GM21381 (cell line): ENCODE results near the gene PTGIS.
A peak's percentile ranks its signal among the peaks of the same experiment; 100 is the strongest.
"Not testable (repeated sequence)": the region's sequence is repeated elsewhere in the genome, so short reads cannot be mapped to it uniquely, and the experiment has no call there.

Experiments
- ATAC-seq: cut with Tn5 transposase; IDR thresholded peaks from one replicate; pipeline ENCODE4 v1.9.1; 2021; ENCODE audit warnings: mild to moderate bottlenecking, moderate library complexity; ENCODE audit not compliant: unreplicated experiment

Gene PTGIS

DNA sequence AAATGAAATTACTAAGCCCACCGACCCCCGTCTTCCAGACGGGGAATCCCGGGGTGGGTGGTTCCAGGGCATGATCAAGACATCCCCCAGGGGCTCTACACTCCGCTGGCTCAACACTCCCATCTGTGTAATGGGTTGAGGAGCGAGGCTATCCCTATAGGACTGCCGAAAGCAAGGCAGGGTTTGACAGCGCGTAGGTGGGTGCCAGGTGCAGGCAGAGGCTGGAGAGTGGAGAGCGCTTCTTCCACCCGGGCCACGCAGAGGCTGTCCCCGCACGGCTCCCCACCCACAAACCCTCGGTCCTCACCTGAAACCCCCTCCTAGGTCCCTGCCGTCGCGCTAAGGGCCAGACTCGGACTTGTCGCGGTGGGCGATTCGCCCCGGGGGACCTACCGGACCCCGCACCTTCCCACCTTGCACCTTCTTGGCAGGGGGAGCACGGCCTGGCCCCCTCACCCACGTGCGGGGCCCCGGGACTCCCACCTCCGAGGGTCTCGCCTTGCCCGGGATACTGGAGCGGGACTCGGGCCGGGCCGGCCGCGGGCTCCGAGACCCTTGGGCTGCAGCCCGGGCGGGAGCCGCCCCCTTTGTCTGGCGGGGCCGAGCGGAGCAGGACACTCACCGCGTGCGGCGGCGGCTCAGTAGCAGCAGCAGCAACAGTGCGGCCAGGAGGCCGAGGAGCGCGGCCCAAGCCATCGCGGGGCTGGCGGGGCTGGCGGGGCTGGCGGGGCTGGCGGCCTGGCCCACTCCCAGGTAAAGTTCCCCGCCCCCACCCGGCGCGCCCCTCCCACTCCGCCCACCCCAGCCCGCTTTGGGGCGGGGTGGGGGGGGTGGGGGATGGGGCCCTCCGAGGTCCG is at the start of gene PTGIS:
TSS of gene PTGIS (minus strand) at position 717 of the 857 bp plus-strand sequence. CDS start at position 696, 21 bp downstream.
- no peak for ATAC-seq

GRCh38 chr20:49617394-49617793 is 49.5 kb upstream of the PTGIS start:
- ATAC-seq = not testable (repeated sequence)

DNA sequence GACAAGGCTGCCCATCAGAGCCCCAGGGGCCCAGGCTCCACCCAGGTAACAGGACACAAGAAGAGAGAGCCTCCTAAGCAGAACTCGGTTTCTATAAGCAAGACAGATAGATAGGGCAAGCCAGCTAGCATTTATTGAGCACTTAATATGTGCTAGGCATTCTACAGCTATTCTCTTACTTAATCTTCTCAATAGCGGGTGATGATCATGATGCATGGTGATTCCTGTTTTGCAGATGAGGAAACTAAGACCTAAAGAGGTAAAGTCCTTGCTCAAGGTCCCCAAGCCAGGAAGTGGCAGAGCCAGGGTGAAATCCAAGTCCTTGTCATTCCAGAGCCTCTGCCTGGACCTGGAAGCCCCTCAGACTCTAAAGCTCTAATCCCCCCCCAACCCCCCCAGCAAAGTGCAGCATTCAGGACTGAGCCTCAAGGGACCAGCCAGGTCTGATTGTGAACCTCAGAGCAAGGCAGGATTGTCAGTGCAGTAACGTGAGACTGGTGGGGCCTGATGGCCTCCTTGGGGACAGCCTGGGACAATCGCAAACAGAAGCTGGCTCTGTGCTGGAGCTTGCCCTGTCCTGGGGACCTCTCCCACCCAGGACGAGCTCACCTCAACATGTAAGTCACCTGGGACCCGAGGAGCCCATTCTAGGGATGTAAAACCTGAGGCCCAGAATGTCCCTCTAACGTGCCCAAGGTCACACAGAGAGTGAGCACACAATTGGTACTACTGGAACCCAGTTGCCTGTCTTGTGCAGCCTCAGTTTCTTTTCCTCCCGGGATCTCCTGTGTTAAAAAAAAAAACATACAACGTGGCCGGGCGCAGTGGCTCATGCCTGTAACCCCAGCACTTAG is 48.4 kb upstream of the PTGIS start:
- ATAC-seq = no peak

DNA sequence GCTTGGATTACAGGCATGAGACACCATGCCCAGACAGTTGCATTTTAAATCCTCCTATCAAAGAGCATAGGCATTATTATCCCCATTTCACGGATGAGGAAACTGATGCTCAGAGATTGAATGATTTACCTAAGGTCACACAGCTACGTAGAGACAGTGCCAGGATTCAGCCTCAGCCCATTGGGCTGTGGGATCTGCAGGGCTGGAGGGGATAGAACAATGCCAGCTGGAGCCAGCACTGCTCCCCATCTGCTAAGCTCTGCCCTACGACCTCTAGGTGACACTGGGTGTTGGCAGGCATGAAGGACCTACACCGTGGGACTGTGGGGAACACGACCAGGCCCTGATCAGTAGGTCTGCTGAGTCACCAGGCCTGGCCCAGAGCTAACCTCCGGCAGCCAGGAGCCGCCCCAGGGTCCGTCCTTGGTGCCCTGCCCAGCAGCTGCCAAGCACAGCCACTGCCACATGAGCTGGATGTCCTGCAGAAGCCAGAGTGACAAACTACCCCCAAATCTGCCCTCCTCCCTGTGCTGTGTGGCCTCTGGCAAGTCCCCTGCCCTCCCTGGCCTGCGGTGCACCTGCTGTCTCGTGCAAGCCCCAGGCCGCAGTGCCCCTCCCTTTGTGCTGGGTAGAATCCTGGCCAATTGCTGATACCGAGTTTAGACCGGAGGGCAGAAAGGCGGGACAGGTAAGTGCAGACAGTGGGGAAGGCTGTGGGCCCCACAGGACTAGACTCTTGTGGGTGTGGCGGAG is 47.6 kb upstream of the PTGIS start:
- no peak for ATAC-seq

DNA sequence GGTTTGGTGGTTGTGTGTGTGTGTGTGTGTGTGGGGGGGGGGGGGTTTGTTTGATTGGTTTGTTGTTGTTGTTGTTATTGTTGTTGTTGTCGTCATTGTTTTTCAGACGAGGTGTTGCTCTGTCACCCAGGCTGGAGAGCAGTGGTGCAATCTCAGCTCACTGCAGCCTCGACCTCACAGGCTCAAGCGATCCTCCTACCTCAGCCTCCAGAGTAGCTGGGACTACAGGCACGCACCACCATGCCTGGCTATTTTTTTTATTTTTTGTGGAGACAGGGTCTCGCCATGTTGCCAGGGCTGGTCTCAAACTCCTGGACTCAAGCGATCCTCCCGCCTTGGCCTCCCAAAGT is 47.1 kb upstream of the PTGIS start:
- not testable (repeated sequence) for ATAC-seq

DNA sequence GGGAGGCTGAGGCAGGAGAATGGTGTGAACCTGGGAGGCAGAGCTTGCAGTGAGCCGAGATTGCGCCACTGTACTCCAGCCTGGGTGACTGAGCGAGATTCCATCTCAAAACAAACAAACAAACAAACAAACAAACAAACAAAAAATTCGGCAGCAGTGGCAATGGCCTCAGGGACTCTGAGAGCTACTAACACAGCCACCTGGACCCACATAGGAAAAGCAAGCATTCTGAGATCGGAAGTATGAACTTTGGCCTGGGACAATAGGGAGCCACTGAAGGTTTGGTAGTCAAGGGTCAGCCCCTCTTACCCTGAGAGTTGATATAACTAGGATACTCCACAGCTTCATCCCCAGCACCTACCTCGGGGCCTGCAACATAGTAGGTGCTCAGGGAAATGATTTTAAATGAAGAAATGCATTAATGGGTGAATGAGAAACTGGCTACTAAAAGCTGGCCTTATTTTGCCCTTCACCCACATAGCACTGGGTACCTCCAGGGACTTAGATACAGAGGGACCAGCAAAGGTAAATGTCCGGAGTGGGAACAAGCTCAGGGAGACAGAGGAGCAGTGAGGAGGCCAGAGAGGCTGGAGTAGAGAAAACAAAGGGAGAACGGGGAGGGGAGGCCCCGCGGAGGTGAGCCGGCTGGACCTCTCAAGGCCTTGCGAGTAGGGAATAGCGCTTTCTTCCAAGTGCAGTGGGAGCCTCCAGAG is 46.6 kb upstream of the PTGIS start:
- ATAC-seq = no peak

DNA sequence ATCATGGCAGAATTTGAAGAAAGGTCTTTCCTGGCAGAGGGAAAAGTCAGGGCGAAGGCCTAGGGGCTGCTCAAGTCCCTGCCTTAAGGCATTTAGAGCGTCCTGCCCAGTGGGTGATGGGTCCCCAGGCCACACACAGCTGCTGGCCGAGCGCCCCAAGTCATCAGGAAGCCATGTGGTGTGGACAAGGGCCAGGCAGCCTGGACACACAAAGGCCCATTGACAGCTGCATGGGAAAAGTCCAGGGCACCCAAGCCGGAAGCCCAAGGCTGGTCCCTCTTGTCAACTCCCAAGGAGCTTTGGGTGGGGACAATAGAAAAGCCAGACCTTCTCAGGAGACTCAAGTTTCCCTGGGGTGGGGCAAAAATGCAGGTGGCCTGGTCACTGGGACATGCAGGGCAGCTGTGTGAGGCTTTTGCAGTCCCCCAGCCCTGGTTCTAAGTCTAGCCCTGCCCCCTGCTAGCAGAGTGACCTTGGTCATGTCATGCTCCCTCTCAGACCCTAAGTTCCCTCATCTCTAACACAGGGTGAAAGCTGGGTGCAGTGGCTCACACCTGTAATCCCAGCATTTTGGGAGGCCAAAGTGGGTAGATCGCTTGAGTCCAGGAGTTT is 44.3 kb upstream of the PTGIS start:
- ATAC-seq = no peak

DNA sequence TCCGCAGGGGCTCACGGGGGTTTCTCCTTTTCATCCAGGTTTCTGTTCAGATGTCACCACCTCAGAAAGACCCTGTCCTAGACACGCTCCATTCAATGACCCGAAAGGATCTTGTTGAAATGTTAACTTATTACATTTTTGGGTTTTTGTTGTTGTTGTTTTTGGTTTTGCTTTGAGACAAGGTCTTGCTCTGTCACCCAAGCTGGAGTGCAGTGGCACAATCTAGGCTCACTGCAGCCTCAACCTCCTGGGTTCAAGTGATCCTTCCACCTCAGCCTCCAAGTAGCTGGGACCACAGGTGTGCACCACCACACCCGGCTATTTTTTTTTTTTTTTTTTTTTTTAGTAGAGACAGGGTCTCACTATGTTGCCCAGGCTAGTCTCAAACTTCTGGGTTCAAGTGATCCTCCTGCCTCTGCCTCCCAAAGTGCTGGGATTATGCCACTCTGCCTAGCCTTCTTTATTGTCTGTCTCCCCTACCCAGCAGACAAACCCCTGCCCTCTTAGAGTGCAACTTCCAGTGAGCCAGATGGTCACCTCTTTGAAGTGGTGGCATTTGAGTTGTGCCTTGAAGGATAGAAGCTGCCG is 43.7 kb upstream of the PTGIS start:
- ATAC-seq = not testable (repeated sequence)

DNA sequence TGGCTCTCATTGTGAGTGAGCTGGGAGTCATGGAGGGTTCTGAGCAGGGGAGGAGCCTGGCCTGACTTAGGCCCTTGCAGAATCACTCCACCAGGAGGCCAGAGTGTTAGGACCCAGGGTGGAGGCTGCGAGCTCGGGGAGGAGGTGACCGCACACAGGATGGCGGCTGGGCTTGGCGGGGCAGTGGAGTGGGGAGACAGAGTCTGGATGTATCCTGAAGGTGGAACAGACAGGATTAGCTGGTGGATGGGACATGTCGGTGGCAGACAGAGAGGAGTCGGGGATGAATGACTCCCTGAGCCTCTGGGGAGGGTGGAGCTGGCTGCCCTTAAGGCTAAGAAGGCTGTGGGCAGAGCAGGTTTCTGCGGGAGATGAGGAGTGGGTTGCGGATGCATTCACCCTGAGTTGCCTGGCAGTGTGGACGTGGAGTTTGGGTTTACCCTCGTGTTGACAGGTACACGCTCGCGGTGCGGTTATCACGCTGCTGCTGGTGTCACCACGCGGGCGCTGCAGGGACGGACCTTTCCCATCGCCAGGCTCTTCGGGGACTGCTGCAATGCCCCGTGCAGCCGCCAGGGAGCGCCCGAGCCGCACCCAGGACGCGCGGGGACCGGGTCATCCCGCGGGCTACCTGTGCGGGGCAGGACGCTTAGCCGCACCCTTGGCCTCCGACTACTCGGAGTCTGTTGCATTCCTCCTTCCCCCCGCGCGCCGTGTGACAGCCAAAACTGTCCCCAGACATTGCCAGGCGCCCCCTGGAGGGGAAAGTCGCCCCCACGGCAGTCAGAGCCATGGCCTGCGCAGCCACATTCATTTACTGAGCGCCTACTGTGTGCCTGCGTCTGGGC is 43.0 kb upstream of the PTGIS start:
- ATAC-seq = peak; percentile 75

DNA sequence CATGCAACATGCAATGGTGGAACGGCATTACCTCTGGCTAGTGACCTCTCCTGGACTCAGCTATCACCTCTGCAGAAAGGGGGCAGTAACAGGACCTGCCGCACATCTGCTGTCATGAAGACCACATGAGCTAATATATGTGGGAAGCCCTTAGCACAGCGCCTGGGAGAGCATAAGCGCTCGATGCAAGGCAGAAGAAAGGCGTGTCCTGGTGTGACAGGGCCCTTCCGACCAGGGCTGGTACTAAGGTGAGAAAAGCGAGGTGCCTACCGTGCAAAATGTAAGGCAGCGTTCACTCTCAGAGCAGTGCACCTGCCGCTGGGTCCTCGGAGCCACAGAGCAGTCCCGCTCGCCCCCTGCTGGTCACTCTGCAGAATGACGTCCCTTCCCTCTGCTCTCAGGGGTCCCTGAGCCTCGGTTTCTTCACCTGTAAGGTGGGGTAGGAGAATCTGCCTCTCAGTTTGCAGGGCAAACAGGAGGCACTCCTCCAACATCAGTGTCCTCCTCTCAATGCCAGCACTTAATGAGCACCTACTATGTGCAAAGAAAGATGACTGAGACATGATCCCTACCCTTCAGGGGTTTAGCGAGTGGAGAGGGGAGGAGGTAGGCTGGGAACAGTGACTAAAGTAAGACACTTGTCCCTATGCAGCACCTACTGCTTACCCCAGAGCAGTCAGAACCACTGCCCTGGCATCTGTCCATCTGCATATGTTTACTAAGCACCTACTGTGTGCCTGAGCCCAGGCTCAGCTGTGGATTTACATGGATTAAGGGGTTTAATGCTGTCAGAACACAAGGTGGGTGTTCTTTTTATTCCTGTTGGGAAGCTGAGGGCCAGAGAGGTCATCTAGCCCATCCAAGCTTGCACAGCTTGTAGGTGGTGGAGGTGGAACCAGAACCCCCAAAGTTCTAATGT is 41.1 kb upstream of the PTGIS start:
- no peak for ATAC-seq

GRCh38 chr20:49607568-49607967 is 39.6 kb upstream of the PTGIS start:
- no peak for ATAC-seq

DNA sequence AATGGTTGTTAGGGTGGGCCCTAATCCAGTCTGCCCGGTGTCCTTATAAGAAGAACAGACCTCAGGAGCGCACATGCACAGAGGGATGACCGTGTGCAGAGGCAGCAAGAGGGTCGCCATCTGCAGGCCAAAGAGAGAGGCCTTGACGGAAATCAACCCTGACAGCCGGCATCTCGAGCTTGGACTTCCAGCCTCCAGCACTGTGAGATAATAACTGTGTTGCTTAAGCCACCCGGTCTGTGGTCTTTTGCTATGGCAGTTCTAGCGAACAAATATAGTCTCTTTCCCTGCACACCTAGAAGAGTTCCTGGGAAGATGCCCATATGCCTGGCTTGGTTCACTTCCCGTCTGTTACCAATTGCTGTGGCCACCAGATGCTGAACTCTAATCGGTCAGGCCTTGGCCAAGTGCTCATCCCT is 35.3 kb upstream of the PTGIS start:
- no peak for ATAC-seq

GRCh38 chr20:49602345-49603208 is 34.6 kb upstream of the PTGIS start:
- no peak for ATAC-seq

- ATAC-seq = no peak
These were observed 33.4 kb upstream of the PTGIS start for GRCh38 chr20:49601153-49601924.

DNA sequence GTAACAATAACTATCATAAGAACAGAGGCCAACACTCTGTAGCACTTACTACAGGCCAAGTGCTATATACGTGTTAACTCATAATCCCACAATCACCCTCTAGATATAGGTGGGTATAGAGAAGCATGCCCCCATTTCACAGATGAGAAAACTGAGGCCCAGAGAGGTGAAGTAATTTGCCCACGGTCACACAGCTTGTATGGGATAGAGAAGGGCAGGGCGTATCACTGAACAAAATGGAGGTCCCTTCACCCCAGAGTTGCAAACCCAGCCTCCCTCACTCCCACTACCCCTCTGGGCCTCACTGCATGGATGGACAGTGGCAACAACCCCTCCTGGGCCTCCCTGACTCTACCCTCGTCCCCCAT is 31.8 kb upstream of the PTGIS start:
- no peak for ATAC-seq

DNA sequence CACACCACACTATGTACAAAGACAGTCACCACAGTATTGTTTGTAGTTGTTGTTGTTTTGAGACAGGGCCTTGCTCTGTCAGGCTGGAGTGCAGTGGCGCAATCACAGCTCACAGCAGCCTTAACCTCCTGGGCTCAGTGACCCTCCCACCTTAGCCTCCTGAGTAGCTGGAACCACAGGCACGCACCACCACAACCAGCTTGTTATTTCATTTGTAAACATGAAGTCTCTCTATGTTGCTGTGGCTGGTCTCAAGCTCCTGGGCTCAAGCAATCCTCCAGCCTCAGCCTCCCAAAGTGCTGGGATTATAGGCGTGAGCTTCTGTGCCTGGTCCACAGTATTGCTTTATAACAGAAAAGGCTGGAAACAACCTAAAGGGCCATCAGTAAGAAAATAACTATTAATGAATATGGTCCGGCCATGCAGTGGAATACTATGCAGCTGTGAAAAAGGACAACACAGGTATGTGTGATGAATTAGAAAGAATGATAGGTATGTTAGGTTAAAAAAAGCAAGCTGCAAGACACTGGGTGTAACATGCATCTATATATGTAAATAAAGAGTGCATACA is 30.0 kb upstream of the PTGIS start:
- no peak for ATAC-seq
